ENCODE data around the gene KSR2.
A peak's percentile ranks its signal among the peaks of the same experiment; 100 is the strongest.

KSR2 gene

GRCh38 chr12:117686210-117686609, 282.6 kb downstream of the KSR2 start:
- no peak overlapping the region for H3K4me3 ChIP-seq (replicated peaks; ENCODE audit: low read depth, low read length)
- no peak for TF ChIP-seq CTCF (IDR thresholded peaks at IDR 0.05; ENCODE audit: low read depth, low read length, missing control alignments)
- no peak for DNase-seq (ENCODE audit: extremely low read depth, low read depth)

GRCh38 chr12:117685110-117685926, 283.5 kb downstream of the KSR2 start:
- DNase-seq (ENCODE audit: extremely low read depth, low read depth) = peak; percentile 65
- no peak for TF ChIP-seq CTCF (IDR thresholded peaks at IDR 0.05; ENCODE audit: low read depth, low read length, missing control alignments)
- no peak overlapping the region for H3K4me3 ChIP-seq (replicated peaks; ENCODE audit: low read depth, low read length)

GRCh38 chr12:117684471-117684870, 284.3 kb downstream of the KSR2 start:
- DNase-seq (ENCODE audit: extremely low read depth, low read depth) = no peak
- no peak overlapping the region for H3K4me3 ChIP-seq (replicated peaks; ENCODE audit: low read depth, low read length)
- TF ChIP-seq CTCF (IDR thresholded peaks at IDR 0.05; ENCODE audit: low read depth, low read length, missing control alignments) = no peak

GRCh38 chr12:117680312-117680711, 288.5 kb downstream of the KSR2 start:
- H3K4me3 ChIP-seq (replicated peaks; ENCODE audit: low read depth, low read length) = no peak overlapping the region
- DNase-seq (ENCODE audit: extremely low read depth, low read depth) = no peak
- no peak for TF ChIP-seq CTCF (IDR thresholded peaks at IDR 0.05; ENCODE audit: low read depth, low read length, missing control alignments)

- DNase-seq (ENCODE audit: extremely low read depth, low read depth) = no peak
- H3K4me3 ChIP-seq (replicated peaks; ENCODE audit: low read depth, low read length) = no peak overlapping the region
- TF ChIP-seq CTCF (IDR thresholded peaks at IDR 0.05; ENCODE audit: low read depth, low read length, missing control alignments) = no peak
Measured at GRCh38 chr12:117679776-117680175, 289.0 kb downstream of the KSR2 start.

- H3K4me3 ChIP-seq (replicated peaks; ENCODE audit: low read depth, low read length) = no peak overlapping the region
- DNase-seq (ENCODE audit: extremely low read depth, low read depth) = no peak
- TF ChIP-seq CTCF (IDR thresholded peaks at IDR 0.05; ENCODE audit: low read depth, low read length, missing control alignments) = no peak
Measured at GRCh38 chr12:117674763-117675162, 294.0 kb downstream of the KSR2 start.

- DNase-seq (ENCODE audit: extremely low read depth, low read depth) = no peak
- no peak overlapping the region for H3K4me3 ChIP-seq (replicated peaks; ENCODE audit: low read depth, low read length)
- TF ChIP-seq CTCF (IDR thresholded peaks at IDR 0.05; ENCODE audit: low read depth, low read length, missing control alignments) = no peak
Measured at GRCh38 chr12:117674313-117674712, 294.5 kb downstream of the KSR2 start.

All from HFF-Myc (cell line).